MM.1S (cell line): ENCODE results near the gene TBC1D16.

ENCODE experiments used
- DNase-seq: peaks from one replicate; pipeline ENCODE4 v3.0.0-alpha.2; 2015
- H2AFZ ChIP-seq: fragments of 300-600 bp; sonication (generic); 2 replicates; pipeline ENCODE4 v1.6.0; 2016; ENCODE audit warnings: antibody characterized with exemption, low read length
- H3F3A ChIP-seq: fragments of 300-600 bp; sonication (generic); 2 replicates; pipeline ENCODE4 v1.6.1; 2016; ENCODE audit warnings: mild to moderate bottlenecking, antibody characterized with exemption, low read length, moderate library complexity, mixed read lengths; ENCODE audit not compliant: insufficient read depth
- H3K27ac ChIP-seq: fragments of 300-600 bp; sonication (generic); 2 replicates; pipeline ENCODE4 v1.5.1; 2016; ENCODE audit warnings: mild to moderate bottlenecking, low read length
- H3K27me3 ChIP-seq: fragments of 300-600 bp; sonication (generic); replicated peaks from 2 replicates; pipeline ENCODE4 v1.6.0; 2016; ENCODE audit warnings: low read length; ENCODE audit not compliant: insufficient read depth
- H3K36me3 ChIP-seq: fragments of 300-600 bp; sonication (generic); replicated peaks from 2 replicates; pipeline ENCODE4 v1.6.1; 2016; ENCODE audit warnings: mild to moderate bottlenecking, low read length, mixed read lengths; ENCODE audit not compliant: insufficient read depth
- H3K4me1 ChIP-seq: fragments of 300-600 bp; sonication (generic); 2 replicates; pipeline ENCODE4 v1.6.1; 2016; ENCODE audit warnings: low read length, mixed read lengths
- H3K4me2 ChIP-seq: fragments of 300-600 bp; sonication (generic); 2 replicates; pipeline ENCODE4 v1.6.0; 2016; ENCODE audit warnings: low read depth, low read length
- H3K4me3 ChIP-seq: fragments of 300-600 bp; sonication (generic); 2 replicates; pipeline ENCODE4 v1.5.1; 2016; ENCODE audit warnings: low read length, mixed read lengths
- H3K79me2 ChIP-seq: fragments of 300-600 bp; sonication (generic); 2 replicates; pipeline ENCODE4 v1.6.1; 2016; ENCODE audit warnings: mixed run types, low read length, mixed read lengths
- H3K9ac ChIP-seq: fragments of 300-600 bp; sonication (generic); 2 replicates; pipeline ENCODE4 v1.6.1; 2016; ENCODE audit warnings: low read length, mixed read lengths
- H3K9me2 ChIP-seq: fragments of 300-600 bp; sonication (generic); replicated peaks from 2 replicates; pipeline ENCODE4 v1.6.1; 2016; ENCODE audit warnings: mild to moderate bottlenecking, low read length, mixed read lengths; ENCODE audit not compliant: insufficient read depth
- H3K9me3 ChIP-seq: fragments of 300-600 bp; sonication (generic); replicated peaks from 2 replicates; pipeline ENCODE4 v1.6.1; 2016; ENCODE audit warnings: mild to moderate bottlenecking, low read length, mixed read lengths; ENCODE audit not compliant: insufficient read depth
- H4K20me1 ChIP-seq: fragments of 300-600 bp; sonication (generic); 2 replicates; pipeline ENCODE4 v1.6.1; 2016; ENCODE audit warnings: mild to moderate bottlenecking, low read length, moderate library complexity, mixed read lengths; ENCODE audit not compliant: insufficient read depth
- EZH2 ChIP-seq: fragments of 300-600 bp; sonication (generic); optimal IDR thresholded peaks from 2 replicates; pipeline ENCODE3; 2017; ENCODE audit warnings: low read depth, mild to moderate bottlenecking, antibody characterized with exemption, low read length, mixed read lengths
- EZH2phosphoT487 ChIP-seq: fragments of 300-600 bp; sonication (generic); IDR thresholded peaks from 2 replicates; pipeline ENCODE4 v1.6.1; 2018; ENCODE audit warnings: antibody characterized with exemption, low read length
- TF ChIP-seq, protein P1 (sequence below): fragments of 300-600 bp; sonication (generic); IDR thresholded peaks from 2 replicates; pipeline ENCODE4 v1.5.1; 2016; ENCODE audit warnings: antibody characterized with exemption, low read length, mixed read lengths

TBC1D16 gene

GRCh38 chr17:79948945-79949655 lies 86.6 kb downstream of the TBC1D16 start:
- no peak overlapping the region for H2AFZ ChIP-seq
- no peak overlapping the region for H3K9ac ChIP-seq
- no peaks in the 10 kb centered on the region for H3K9me3 ChIP-seq
- no peaks in the 10 kb centered on the region for H3K36me3 ChIP-seq
- H3K4me2 ChIP-seq: no peak overlapping the region
- no peaks in the 10 kb centered on the region for H3K9me2 ChIP-seq
- no peak overlapping the region for H3K27ac ChIP-seq
- H3K4me1 ChIP-seq: no peaks in the 10 kb centered on the region
- no peak for TF ChIP-seq EZH2
- no peak for TF ChIP-seq EZH2phosphoT487
- TF ChIP-seq, protein P1, sequence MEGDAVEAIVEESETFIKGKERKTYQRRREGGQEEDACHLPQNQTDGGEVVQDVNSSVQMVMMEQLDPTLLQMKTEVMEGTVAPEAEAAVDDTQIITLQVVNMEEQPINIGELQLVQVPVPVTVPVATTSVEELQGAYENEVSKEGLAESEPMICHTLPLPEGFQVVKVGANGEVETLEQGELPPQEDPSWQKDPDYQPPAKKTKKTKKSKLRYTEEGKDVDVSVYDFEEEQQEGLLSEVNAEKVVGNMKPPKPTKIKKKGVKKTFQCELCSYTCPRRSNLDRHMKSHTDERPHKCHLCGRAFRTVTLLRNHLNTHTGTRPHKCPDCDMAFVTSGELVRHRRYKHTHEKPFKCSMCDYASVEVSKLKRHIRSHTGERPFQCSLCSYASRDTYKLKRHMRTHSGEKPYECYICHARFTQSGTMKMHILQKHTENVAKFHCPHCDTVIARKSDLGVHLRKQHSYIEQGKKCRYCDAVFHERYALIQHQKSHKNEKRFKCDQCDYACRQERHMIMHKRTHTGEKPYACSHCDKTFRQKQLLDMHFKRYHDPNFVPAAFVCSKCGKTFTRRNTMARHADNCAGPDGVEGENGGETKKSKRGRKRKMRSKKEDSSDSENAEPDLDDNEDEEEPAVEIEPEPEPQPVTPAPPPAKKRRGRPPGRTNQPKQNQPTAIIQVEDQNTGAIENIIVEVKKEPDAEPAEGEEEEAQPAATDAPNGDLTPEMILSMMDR: no peak
- H4K20me1 ChIP-seq: peaks cover 1% of the 10 kb centered on the region
- no peaks in the 10 kb centered on the region for H3K79me2 ChIP-seq
- H3K27me3 ChIP-seq: peaks cover 100% of the 10 kb centered on the region
- no peak overlapping the region for H3K4me3 ChIP-seq
- no peaks in the 10 kb centered on the region for H3F3A ChIP-seq
- DNase-seq: no peak

- TF ChIP-seq EZH2phosphoT487 (no peak), EZH2 (no peak)
- TF ChIP-seq, protein P1: no peak
- Histone ChIP-seq H3K9me2 (no peaks in the 10 kb centered on the region), H3K9me3 (no peaks in the 10 kb centered on the region), H3K27me3 (peaks cover 100% of the 10 kb centered on the region), H3K27ac (no peak overlapping the region), H3F3A (no peaks in the 10 kb centered on the region), H2AFZ (no peak overlapping the region), H4K20me1 (no peaks in the 10 kb centered on the region), H3K79me2 (no peaks in the 10 kb centered on the region), H3K36me3 (no peaks in the 10 kb centered on the region), H3K9ac (no peak overlapping the region), H3K4me1 (no peaks in the 10 kb centered on the region), H3K4me2 (no peak overlapping the region), H3K4me3 (no peak overlapping the region)
- no peak for DNase-seq
Measured at GRCh38 chr17:79948406-79948944, 87.2 kb downstream of the TBC1D16 start.

GRCh38 chr17:79947351-79948031 lies 88.2 kb downstream of the TBC1D16 start:
- Histone ChIP-seq H4K20me1 (no peaks in the 10 kb centered on the region), H3K4me3 (no peak overlapping the region), H3K79me2 (no peaks in the 10 kb centered on the region), H3K9me2 (no peaks in the 10 kb centered on the region), H3K4me2 (no peak overlapping the region), H3F3A (no peaks in the 10 kb centered on the region), H3K9me3 (no peaks in the 10 kb centered on the region), H3K36me3 (no peaks in the 10 kb centered on the region), H2AFZ (no peak overlapping the region), H3K4me1 (no peaks in the 10 kb centered on the region), H3K9ac (no peak overlapping the region), H3K27me3 (peaks cover 100% of the 10 kb centered on the region), H3K27ac (no peak overlapping the region)
- DNase-seq: no peak
- TF ChIP-seq, protein P1: no peak
- TF ChIP-seq EZH2: no peak
- TF ChIP-seq EZH2phosphoT487: no peak
